ENCODE data around the gene AGMO.

The AGMO gene

DNA sequence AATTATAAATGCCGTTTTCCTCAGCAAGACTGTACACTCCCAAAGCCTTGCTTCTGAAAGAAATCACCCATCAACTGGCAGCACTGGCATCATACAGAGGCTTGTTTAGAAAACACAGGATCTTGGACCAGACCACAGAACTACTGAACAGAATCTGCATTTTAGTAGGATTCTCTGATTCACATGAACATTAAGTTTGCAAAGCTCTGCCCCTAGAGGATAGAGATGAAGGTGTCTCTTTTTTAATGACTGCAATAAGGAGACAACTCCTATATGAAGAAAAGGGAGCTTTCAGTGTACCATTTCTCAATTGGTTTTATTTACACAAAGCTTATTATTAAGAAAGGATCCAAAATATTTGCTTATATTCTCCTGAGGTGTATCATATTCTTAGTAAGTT is 172.7 kb downstream of the AGMO start:
- no peak for DNase-seq

DNA sequence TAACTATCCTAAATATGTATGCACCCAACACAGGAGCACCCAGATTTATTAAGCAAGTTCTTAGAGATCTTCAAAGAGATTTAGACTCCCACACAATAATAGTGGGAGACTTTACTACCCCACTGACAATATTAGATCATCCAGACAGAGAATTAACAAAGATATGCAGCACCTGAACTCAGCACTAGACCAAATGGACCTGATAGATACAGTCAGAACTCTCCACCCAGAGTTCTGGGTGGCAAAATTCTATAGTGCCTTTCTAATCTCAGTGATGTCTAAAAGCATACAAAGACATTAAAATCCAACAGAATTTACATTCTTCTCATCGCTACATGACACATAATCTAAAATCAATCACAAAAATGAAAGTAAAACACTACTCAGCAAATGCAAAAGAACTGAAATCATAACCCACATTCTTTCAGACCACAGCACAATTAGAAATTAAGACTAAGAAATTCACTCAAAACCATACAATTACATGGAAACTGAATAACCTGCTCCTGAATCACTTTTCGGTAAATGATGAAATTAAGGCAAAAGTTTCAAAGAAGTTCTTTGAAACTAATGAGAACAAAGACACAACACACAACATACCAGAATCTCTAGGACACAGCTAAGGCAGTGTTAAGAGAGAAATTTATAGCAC is 183.2 kb downstream of the AGMO start:
- DNase-seq: no peak

DNA sequence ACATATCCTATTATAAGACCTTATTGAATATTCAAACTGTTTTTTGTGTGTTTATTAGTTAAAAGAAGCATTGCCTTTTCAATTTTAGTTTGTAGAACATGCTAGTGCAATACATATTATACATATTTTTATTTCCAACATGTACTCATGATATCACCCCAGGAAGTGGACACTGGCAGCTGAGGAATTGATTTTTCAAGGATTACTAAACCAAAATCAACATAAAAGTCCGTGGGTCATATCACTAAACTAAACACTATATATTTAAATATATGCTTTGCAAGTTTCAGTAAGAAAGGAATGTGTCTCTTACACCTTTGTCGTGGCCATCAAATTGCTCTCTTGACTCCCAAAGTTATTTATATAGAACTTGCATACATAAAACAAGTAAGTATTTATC is 185.2 kb downstream of the AGMO start:
- no peak for DNase-seq

GRCh38 chr7:15370441-15370840 is 191.4 kb downstream of the AGMO start:
- no peak for DNase-seq

DNA sequence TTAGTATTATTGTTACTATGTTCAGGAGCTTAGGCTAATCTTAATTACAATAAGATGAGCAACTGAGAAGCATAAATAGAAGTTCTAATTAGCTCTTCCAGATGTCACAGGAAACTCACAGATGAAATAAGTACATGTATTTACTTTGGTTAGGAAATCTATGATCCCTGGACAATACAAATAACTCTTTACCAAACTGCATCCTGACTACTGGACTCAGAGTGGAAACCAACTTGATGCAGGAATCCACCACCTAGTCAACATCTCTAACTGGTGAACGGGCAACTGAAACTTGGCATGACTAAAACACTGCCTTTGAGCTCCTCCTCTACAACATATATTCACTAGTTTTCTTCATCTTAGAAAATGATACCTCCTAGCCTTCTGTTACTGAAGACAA is 193.2 kb downstream of the AGMO start:
- no peak for DNase-seq

DNA sequence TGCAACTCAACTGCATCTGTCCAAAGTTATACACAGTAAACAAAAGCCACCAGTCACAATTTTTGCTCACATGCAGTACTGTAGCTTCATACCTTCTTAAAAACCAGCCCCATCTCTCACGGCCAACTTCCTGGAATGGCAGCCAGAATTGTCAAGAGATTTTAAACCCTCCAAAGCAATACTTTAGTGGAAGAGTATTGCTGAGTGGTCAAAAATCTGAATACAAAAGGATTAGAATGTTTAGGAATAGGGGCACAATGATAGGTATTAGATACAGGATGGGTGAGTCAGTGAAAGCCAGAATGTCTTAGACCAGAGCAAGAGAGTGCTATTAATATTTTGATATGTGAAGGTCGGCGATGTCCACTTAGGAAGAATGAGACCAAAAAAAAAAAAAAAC is 193.9 kb downstream of the AGMO start:
- no peak for DNase-seq

DNA sequence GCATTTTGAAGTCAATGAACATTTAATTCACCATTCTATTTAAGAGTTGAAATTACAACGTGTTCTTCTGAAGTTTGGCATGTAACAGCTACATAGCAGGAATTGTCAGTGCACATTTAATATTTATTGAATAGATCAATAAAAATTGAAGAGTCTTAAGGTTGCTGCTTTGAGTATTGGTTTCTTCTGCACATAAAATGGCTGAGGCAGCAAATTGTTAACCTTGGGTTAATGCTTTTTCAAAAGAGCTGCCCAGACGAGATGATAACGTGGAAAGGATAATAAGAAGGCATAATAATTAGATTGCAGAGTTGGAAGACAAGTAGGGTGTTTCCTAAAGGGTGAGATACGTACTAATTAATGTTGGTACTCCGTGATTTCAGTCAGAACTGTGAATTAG is 203.7 kb downstream of the AGMO start:
- DNase-seq: no peak

DNA sequence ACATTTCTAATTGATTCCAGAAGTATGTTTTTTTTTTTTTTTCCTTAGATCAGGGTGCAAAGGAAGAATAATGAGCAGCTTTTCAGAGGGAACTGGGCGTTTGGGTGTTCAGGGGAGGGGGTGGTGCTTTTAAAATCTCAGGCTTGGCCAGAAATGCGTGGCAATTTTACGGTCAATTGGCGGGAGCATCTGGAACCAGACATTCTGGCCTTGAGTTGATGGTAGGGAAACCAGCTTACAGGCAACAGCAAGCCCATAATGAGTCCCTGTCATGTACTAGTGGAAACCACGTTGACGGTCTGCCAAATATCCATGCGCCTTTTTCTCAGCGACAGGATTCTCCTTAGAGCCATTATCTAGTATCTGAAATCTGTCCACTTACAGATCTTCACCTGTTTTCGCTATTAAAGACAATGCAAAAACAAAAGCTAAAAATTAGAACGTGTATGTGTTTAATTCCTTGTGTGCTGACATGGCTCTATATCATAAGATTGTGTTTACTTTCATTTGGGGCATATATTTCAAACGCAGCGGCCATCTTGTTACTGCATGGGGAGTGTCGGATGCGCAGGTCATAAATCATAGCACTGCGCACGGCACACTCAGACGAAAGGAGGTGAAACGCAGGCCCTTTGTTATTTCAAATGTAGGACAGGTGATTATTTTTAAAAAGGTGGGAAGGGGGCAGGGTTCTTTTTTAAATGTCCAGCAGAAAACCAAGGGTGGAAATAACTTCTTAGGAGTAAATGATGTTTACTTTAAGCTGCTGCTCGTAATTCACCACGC is 209.2 kb downstream of the AGMO start:
- DNase-seq: no peak

DNA sequence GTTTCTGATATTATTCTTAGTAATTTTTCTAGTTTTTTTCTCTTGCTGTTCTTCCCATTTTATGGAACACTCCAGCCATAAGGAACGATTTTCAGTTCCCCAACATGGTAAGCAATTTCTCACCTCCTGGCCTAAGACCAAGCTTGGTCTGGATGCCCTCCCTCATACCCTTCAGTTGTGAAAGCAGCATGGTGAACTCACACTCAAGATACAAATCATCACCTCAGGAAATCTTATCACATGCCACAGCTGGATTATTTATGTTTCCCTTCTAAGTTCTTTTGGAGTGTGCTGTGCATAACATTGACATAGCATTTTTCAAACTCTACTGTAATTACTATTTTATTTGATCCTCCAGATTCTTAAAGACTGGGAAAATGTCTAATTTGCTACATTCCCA is 216.6 kb downstream of the AGMO start:
- no peak for DNase-seq

- no peak for DNase-seq
Measured at GRCh38 chr7:15341817-15342216, 220.0 kb downstream of the AGMO start.

GRCh38 chr7:15336146-15336545 is 225.7 kb downstream of the AGMO start:
- DNase-seq: no peak

GRCh38 chr7:15335390-15335789 is 226.4 kb downstream of the AGMO start:
- DNase-seq: no peak

DNA sequence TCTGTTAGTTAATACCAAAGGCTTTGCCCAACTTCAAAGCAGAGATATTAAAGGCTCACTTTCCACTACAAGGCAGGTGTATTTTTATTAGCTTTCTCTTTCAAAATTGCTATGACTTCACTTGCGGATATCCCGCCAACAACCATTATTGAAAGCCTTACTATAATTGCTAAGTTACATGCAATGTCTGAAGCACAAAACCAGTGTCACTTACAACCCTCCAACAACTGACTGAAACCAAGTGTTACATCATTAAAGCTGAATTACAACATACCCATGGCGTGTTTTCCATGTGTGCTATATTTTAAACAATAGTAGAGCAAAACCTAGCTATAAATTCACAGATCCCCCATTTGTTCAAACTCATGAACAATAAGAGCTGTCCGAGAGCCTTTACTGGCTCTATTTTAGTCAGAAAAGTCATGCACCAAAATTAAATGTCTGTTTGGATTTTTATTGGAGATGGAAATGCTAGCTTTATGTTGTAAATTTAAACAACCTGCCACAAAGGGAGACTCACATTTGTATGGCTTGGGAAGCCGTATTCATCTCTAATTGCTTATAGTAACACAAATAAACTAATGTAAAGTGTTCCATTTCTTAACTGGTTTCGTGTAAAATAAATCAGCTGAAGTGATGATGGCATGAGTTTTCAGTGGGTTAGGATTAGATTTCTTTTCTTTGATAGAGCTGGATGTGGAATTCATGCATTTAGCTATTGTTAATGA is 227.1 kb downstream of the AGMO start:
- DNase-seq: no peak

DNA sequence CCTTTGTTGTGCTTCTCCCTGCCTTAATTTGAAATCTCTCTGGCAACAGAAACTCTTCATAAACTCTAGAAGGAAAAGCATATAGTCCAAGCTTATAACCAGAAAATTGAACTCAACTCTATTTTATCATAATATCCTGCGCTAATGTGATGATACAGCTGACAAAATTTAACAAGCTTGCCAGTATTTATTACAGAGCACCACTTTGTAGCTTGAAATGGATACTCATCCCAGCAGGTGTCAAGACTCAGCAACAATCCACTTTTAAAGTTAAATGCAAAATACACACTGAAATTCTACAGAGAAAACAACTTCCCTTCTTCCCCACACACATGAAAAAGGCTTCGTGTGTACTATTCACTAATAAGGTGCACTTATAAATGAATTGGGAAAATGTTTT is 228.9 kb downstream of the AGMO start:
- no peak for DNase-seq

DNA sequence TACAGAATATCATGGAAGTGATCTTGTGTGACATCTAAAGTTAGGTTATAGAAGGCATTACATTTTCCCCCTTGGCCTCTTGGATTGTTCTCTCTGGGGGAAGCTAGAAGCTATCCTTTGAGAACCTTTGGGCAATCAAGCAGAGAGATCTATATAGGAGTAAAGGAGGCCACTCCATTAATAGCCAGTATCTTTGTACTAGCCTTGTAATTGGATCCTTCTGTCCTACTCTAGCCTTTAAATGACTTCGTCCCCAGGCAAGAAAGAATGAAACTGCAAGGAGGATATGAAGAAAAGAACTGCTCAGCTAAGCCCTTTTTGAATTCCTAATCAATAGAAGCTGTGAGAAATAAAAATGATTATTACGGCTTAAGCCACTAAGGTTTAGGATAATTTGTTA is 230.9 kb downstream of the AGMO start:
- no peak for DNase-seq

DNA sequence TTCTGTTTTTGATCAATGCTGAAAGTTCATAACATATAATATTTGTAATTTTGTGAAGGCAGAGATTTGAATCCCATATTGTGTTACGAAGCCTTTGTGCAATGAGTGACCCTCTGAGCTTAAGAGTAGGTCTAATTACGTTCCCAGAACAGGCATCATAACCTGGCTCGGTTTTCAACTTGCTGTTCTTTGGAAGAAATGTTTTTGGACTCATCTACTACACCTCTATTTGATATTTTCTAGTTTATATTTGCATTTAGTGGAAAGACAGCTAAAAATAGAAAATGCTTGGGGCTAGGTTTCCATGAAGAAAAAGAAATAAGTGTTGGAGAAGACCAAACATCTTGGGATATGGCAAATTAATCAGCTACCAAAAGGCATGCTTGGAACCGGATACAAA is 234.8 kb downstream of the AGMO start:
- no peak for DNase-seq

- DNase-seq: no peak
Measured at GRCh38 chr7:15326044-15326644, 235.7 kb downstream of the AGMO start.

GRCh38 chr7:15323550-15323949 is 238.3 kb downstream of the AGMO start:
- no peak for DNase-seq

DNA sequence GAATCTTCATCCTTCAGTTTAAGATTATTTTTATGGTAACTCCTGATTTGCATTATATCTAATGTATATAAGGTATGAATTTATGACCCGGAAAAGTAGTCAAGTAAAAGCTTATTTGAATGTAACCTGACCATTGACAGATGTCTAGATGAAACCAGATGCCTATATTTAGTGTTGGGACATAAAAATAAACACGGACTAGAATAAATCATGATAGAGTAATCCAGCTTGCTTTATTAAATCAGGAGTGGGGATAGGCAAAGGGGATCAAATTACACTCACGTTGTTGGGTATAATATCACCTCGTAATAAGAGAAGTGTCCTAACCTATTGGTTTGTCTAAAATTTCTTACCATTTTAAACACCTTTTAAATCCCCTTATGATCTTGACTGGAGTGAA is 244.6 kb downstream of the AGMO start:
- DNase-seq: no peak

DNA sequence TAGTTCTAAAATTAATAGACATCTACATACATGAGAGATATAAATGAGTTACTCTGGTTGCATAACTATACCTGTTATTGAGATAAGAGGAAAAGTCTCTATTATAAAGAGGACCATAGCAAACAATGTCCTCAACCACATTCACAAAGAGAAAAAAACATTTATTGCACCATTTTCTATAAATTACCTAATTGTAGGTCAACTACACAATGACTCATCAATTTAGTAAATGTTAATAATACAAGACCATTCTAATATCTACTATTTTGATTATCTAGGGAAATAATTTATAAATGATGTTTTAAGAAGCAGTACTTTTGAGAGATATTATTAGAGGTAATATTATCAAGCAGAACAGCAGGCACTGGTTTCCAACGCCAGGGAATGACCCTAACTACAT is 246.1 kb downstream of the AGMO start:
- DNase-seq: no peak

DNA sequence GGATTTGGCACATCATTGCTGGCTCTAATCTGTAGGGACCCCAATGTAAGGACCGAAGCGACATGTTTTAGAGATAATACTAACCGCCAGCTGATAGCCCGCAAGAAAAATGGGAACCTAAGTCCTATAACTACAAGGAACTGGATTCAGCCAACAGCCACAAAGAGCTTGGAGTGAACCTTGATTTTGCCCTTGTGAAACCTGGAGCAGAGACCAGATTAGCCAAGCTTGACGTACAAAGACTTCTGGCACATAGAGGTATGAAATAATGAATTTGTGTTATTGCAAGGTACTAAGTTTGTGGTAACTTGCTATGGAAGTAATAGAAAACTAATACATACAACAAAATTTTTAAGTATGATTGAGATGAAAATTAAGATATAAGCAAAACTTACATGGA is 246.9 kb downstream of the AGMO start:
- no peak for DNase-seq

GRCh38 chr7:15313361-15313760 is 248.5 kb downstream of the AGMO start:
- no peak for DNase-seq

DNA sequence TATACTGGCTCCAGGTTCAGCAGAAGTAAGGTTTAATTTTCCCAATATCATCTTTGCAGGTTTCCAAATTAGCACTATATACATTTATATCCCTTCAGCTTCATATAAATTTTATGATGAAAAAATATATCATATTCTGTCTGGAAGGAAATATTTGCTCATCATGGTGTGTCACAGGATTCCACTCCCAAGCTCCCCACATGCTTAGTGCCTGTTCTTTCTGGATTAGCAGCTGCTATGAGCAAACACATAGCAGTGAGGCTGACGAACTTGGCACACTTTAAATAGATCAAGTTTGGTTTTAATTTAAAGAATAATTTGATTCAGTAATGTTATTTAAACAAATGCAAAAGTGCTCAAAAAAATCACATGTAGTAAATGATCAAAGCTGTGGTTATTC is 251.9 kb downstream of the AGMO start:
- no peak for DNase-seq

Data from C1 segment of cervical spinal cord (tissue), 14 donors.